HEK293 (cell line): ENCODE results near the gene SSBP3.

Experiments
- BCL11A ChIP-seq: fragments of 450-650 bp; formaldehyde crosslinking; IDR thresholded peaks from 2 replicates; pipeline ENCODE4 v1.5.1; 2016; ENCODE audit warnings: low read depth, missing biosample characterization, missing genetic modification characterization
- ELK4 ChIP-seq: IDR thresholded peaks from 2 replicates; pipeline ENCODE4 v1.6.1; 2011; ENCODE audit warnings: mild to moderate bottlenecking, low read depth, low read length, borderline replicate concordance
- GLI2 ChIP-seq: fragments of 450-650 bp; formaldehyde crosslinking; IDR thresholded peaks from 2 replicates; pipeline ENCODE4; 2017; ENCODE audit warnings: missing biosample characterization, missing genetic modification characterization, low read depth, borderline replicate concordance
- GLIS1 ChIP-seq: fragments of 450-650 bp; formaldehyde crosslinking; IDR thresholded peaks from 2 replicates; pipeline ENCODE4 v1.5.1; 2016; ENCODE audit warnings: missing biosample characterization, missing genetic modification characterization
- KLF10 ChIP-seq: fragments of 450-650 bp; IDR thresholded peaks from 2 replicates; pipeline ENCODE4 v1.5.1; 2018; ENCODE audit warnings: missing biosample characterization, mild to moderate bottlenecking, missing genetic modification characterization
- KLF17 ChIP-seq: fragments of 450-650 bp; formaldehyde crosslinking; IDR thresholded peaks from 2 replicates; pipeline ENCODE4 v1.5.1; 2016; ENCODE audit warnings: missing biosample characterization, missing genetic modification characterization
- KLF7 ChIP-seq: fragments of 450-650 bp; formaldehyde crosslinking; IDR thresholded peaks from 2 replicates; pipeline ENCODE4 v1.5.1; 2016; ENCODE audit warnings: missing biosample characterization, missing genetic modification characterization, borderline replicate concordance
- REPIN1 ChIP-seq: fragments of 450-650 bp; formaldehyde crosslinking; IDR thresholded peaks from 2 replicates; pipeline ENCODE4 v1.5.1; 2017; ENCODE audit warnings: missing biosample characterization, missing genetic modification characterization, low read depth
- SP3 ChIP-seq: fragments of 450-650 bp; formaldehyde crosslinking; IDR thresholded peaks from 2 replicates; pipeline ENCODE4 v1.5.1; 2016; ENCODE audit warnings: missing biosample characterization, missing genetic modification characterization
- ZBTB17 ChIP-seq: fragments of 450-650 bp; formaldehyde crosslinking; IDR thresholded peaks from 2 replicates; pipeline ENCODE4 v1.5.1; 2016; ENCODE audit warnings: missing biosample characterization, missing genetic modification characterization
- ZBTB26 ChIP-seq: fragments of 450-650 bp; formaldehyde crosslinking; optimal IDR thresholded peaks from 2 replicates; pipeline ENCODE3; 2016; ENCODE audit warnings: missing biosample characterization, mild to moderate bottlenecking, missing genetic modification characterization
- ZFP69B ChIP-seq: fragments of 450-650 bp; formaldehyde crosslinking; IDR thresholded peaks from 2 replicates; pipeline ENCODE4 v1.5.1; 2016; ENCODE audit warnings: missing biosample characterization, missing genetic modification characterization
- ZNF10 ChIP-seq: fragments of 450-650 bp; formaldehyde crosslinking; IDR thresholded peaks from 2 replicates; pipeline ENCODE4 v1.5.1; 2017; ENCODE audit warnings: missing biosample characterization, missing genetic modification characterization
- ZNF146 ChIP-seq: fragments of 450-650 bp; formaldehyde crosslinking; IDR thresholded peaks from 2 replicates; pipeline ENCODE4 v1.5.1; 2016; ENCODE audit warnings: missing biosample characterization, missing genetic modification characterization
- ZNF16 ChIP-seq: fragments of 450-650 bp; formaldehyde crosslinking; IDR thresholded peaks from 2 replicates; pipeline ENCODE4 v1.5.1; 2016; ENCODE audit warnings: low read depth, missing biosample characterization, missing genetic modification characterization
- ZNF18 ChIP-seq: fragments of 450-650 bp; formaldehyde crosslinking; IDR thresholded peaks from 2 replicates; pipeline ENCODE4 v1.5.1; 2016; ENCODE audit warnings: missing biosample characterization, missing genetic modification characterization
- ZNF19 ChIP-seq: fragments of 450-650 bp; formaldehyde crosslinking; IDR thresholded peaks from 2 replicates; pipeline ENCODE4; 2016; ENCODE audit warnings: missing biosample characterization, missing genetic modification characterization, low read depth
- ZNF280D ChIP-seq: fragments of 450-650 bp; formaldehyde crosslinking; IDR thresholded peaks from 2 replicates; pipeline ENCODE4 v1.5.1; 2016; ENCODE audit warnings: missing biosample characterization, missing genetic modification characterization
- ZNF324 ChIP-seq: fragments of 450-650 bp; formaldehyde crosslinking; IDR thresholded peaks from 2 replicates; pipeline ENCODE4 v1.5.1; 2016; ENCODE audit warnings: missing biosample characterization, missing genetic modification characterization
- ZNF394 ChIP-seq: fragments of 450-650 bp; formaldehyde crosslinking; IDR thresholded peaks from 2 replicates; pipeline ENCODE4 v1.5.1; 2016; ENCODE audit warnings: missing biosample characterization, missing genetic modification characterization, mild to moderate bottlenecking, moderate library complexity, borderline replicate concordance
- ZNF501 ChIP-seq: fragments of 450-650 bp; formaldehyde crosslinking; IDR thresholded peaks from 2 replicates; pipeline ENCODE4 v1.5.1; 2016; ENCODE audit warnings: missing biosample characterization, missing genetic modification characterization
- ZNF529 ChIP-seq: fragments of 450-650 bp; formaldehyde crosslinking; IDR thresholded peaks from 2 replicates; pipeline ENCODE4 v1.5.1; 2017; ENCODE audit warnings: missing genetic modification characterization, missing biosample characterization; ENCODE audit not compliant: insufficient replicate concordance
- ZNF544 ChIP-seq: fragments of 450-650 bp; formaldehyde crosslinking; IDR thresholded peaks from 2 replicates; pipeline ENCODE4 v1.5.0; 2017; ENCODE audit warnings: missing biosample characterization, missing genetic modification characterization
- ZNF580 ChIP-seq: fragments of 450-650 bp; formaldehyde crosslinking; IDR thresholded peaks from 2 replicates; pipeline ENCODE4 v1.5.1; 2016; ENCODE audit warnings: missing biosample characterization, missing genetic modification characterization
- ZNF624 ChIP-seq: fragments of 450-650 bp; formaldehyde crosslinking; IDR thresholded peaks from 2 replicates; pipeline ENCODE4 v1.5.1; 2017; ENCODE audit warnings: missing biosample characterization, missing genetic modification characterization
- ZNF626 ChIP-seq: fragments of 450-650 bp; sonication (Bioruptor Pico); formaldehyde crosslinking; IDR thresholded peaks from 2 replicates; pipeline ENCODE4 v1.5.1; 2018; ENCODE audit warnings: missing biosample characterization, missing genetic modification characterization, inconsistent platforms
- ZNF670 ChIP-seq: fragments of 450-650 bp; formaldehyde crosslinking; IDR thresholded peaks from 2 replicates; pipeline ENCODE4 v1.5.1; 2016; ENCODE audit warnings: missing biosample characterization, missing genetic modification characterization, low read depth
- ZNF837 ChIP-seq: fragments of 450-650 bp; formaldehyde crosslinking; IDR thresholded peaks from 2 replicates; pipeline ENCODE4 v1.5.1; 2016; ENCODE audit warnings: missing biosample characterization, missing genetic modification characterization
- ZSCAN23 ChIP-seq: fragments of 450-650 bp; formaldehyde crosslinking; IDR thresholded peaks from 2 replicates; pipeline ENCODE4 v1.5.1; 2016; ENCODE audit warnings: missing biosample characterization, missing genetic modification characterization
- ZSCAN5A ChIP-seq: fragments of 450-650 bp; formaldehyde crosslinking; IDR thresholded peaks from 2 replicates; pipeline ENCODE4 v1.5.1; 2016; ENCODE audit warnings: missing biosample characterization, missing genetic modification characterization

SSBP3 gene

GRCh38 chr1:54407404-54408146 lies 1.4 kb upstream of the SSBP3 start (continued):
- peak; percentile 56; the same call in 1 of the 2 replicates for TF ChIP-seq ZNF580
- no peak for TF ChIP-seq ZNF529 (tag by site-specific recombination)
- 0 out of 2 replicates have a peak, but pooled peaks have one; percentile 16 for TF ChIP-seq GLIS1 (tag by site-specific recombination)
- peak; percentile 50; the same call in 1 of the 2 replicates for TF ChIP-seq ZNF18 (tag by site-specific recombination)
- TF ChIP-seq ZBTB26 (tag by site-specific recombination): peak; percentile 41
- no peak for TF ChIP-seq ZNF16 (tag by site-specific recombination)
- no peak for TF ChIP-seq ZNF837 (tag by site-specific recombination)
- TF ChIP-seq ZBTB17 (tag by site-specific recombination): peak; percentile 67; the same call in 1 of the 2 replicates
- no peak for TF ChIP-seq GLI2 (tag by site-specific recombination)
- no peak for TF ChIP-seq ZNF280D (tag by site-specific recombination)
- no peak for TF ChIP-seq ZNF626 (tag by site-specific recombination)
- TF ChIP-seq ZSCAN23 (tag by site-specific recombination): no peak
- TF ChIP-seq KLF7: no peak
- TF ChIP-seq ZNF10 (tag by site-specific recombination): no peak
- TF ChIP-seq ZNF19 (tag by site-specific recombination): no peak
- no peak for TF ChIP-seq ZNF146 (tag by site-specific recombination)
- peak; percentile 51; the same call in 1 of the 2 replicates for TF ChIP-seq BCL11A (tag by site-specific recombination)
- TF ChIP-seq ZNF624 (tag by site-specific recombination): no peak
- no peak for TF ChIP-seq ZNF394
- TF ChIP-seq ZNF324: peak; percentile 61; the same call in 1 of the 2 replicates
- no peak for TF ChIP-seq ELK4
- TF ChIP-seq SP3: peak; percentile 67
- no peak for TF ChIP-seq REPIN1 (tag by site-specific recombination)
- no peak for TF ChIP-seq ZNF670 (tag by site-specific recombination)
- TF ChIP-seq KLF17: 0 out of 2 replicates have a peak, but pooled peaks have one; percentile 34
- peak; percentile 80 for TF ChIP-seq KLF10
- TF ChIP-seq ZFP69B (tag by site-specific recombination): no peak
- no peak for TF ChIP-seq ZSCAN5A (tag by site-specific recombination)
- TF ChIP-seq ZNF501 (tag by site-specific recombination): peak; percentile 55; the same call in 1 of the 2 replicates
- TF ChIP-seq ZNF544 (tag by site-specific recombination): no peak
